Skeletal muscle tissue (tissue), 4 donors: ENCODE data around the gene MRPS35. TPM values are rescaled to one million over a fixed set of nuclear protein-coding genes. Genes with fewer than 3 reads are reported as not detected.

Experiments
- H3K27ac ChIP-seq: one replicate; pipeline ENCODE4 v1.7.0; 2013; ENCODE audit warnings: mild to moderate bottlenecking, low read depth, low read length, inconsistent platforms
- H3K27me3 ChIP-seq, 3 donors: one replicate each; pipeline ENCODE4 v1.7.0; 2013; ENCODE audit warnings: low read length in 3 of 3; ENCODE audit not compliant: control insufficient read depth in 3 of 3, insufficient read depth in 3 of 3
- H3K36me3 ChIP-seq, 3 donors: one replicate each; pipeline ENCODE4 v1.7.0; 2013; ENCODE audit warnings: low read length in 3 of 3; ENCODE audit not compliant: control insufficient read depth in 3 of 3, insufficient read depth in 3 of 3
- H3K4me1 ChIP-seq, 3 donors: one replicate each; pipeline ENCODE4 v1.7.0; 2013; ENCODE audit warnings: low read length in 3 of 3, mild to moderate bottlenecking in 3 of 3; ENCODE audit not compliant: control insufficient read depth in 3 of 3, insufficient read depth in 3 of 3
- H3K4me3 ChIP-seq, 3 donors: one replicate each; pipeline ENCODE4 v1.7.0; 2013; ENCODE audit warnings: low read length in 3 of 3
- H3K9ac ChIP-seq, 3 donors: one replicate each; pipeline ENCODE4 v1.7.0; 2013; ENCODE audit warnings: low read length in 3 of 3, mild to moderate bottlenecking in 3 of 3, moderate library complexity in 2 of 3, low read depth in 1 of 3
- H3K9me3 ChIP-seq, 3 donors: one replicate each; pipeline ENCODE4 v1.7.0; 2013; ENCODE audit warnings: low read length in 3 of 3; ENCODE audit not compliant: control insufficient read depth in 3 of 3
- total RNA-seq: library from RNA; depleted of rRNA; stranded (reverse); fragments of >200 nt; gene quantifications from one replicate; pipeline ENCODE4 v1.2.3, GENCODE V29; 2014
- donor health status: Osteomylitis.

The MRPS35 gene
- total RNA-seq, 1 donor from 2014 or later, result 64.2 TPM

DNA sequence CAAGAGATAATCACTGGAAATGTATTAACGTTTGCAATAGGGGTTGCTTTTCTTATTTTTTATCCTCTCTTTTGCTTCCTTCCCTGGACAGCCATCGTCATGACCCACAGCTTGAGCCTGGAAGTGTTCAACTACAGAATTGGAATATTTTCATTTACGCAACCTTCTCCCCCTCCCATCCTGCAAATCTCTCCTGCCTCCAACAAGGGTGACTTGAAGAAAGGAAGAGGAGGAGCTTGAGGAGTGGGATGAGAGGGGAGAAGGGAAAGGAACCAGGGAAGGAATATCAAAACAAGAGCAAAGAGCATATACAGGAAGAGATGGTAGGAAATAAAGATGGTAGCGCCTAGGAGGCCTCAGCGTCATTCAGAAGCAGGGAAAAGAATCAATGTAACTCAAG lies 71.0 kb downstream of the MRPS35 start:
- peaks cover 12 to 19% (median 19%) of the 10 kb centered on the region in 3 donors for H3K4me1 ChIP-seq
- no peaks in the 10 kb centered on the region for H3K27me3 ChIP-seq
- no peak overlapping the region for H3K27ac ChIP-seq
- no peaks in the 10 kb centered on the region for H3K9me3 ChIP-seq
- H3K36me3 ChIP-seq, result peaks cover 0 to 3% (median 0%) of the 10 kb centered on the region in 3 donors
- H3K9ac ChIP-seq, result peak overlapping the region in 1 of 3 donors; percentile 24
- H3K4me3 ChIP-seq, result peak overlapping the region in 1 of 3 donors; percentile 38

GRCh38 chr12:27782481-27782880 lies 71.8 kb downstream of the MRPS35 start:
- H3K9me3 ChIP-seq, result no peaks in the 10 kb centered on the region
- peaks cover 0 to 3% (median 0%) of the 10 kb centered on the region in 3 donors for H3K36me3 ChIP-seq
- H3K27me3 ChIP-seq, result no peaks in the 10 kb centered on the region
- H3K27ac ChIP-seq, result no peak overlapping the region
- peaks cover 12 to 19% (median 19%) of the 10 kb centered on the region in 3 donors for H3K4me1 ChIP-seq
- H3K9ac ChIP-seq, result no peak overlapping the region
- no peak overlapping the region for H3K4me3 ChIP-seq

DNA sequence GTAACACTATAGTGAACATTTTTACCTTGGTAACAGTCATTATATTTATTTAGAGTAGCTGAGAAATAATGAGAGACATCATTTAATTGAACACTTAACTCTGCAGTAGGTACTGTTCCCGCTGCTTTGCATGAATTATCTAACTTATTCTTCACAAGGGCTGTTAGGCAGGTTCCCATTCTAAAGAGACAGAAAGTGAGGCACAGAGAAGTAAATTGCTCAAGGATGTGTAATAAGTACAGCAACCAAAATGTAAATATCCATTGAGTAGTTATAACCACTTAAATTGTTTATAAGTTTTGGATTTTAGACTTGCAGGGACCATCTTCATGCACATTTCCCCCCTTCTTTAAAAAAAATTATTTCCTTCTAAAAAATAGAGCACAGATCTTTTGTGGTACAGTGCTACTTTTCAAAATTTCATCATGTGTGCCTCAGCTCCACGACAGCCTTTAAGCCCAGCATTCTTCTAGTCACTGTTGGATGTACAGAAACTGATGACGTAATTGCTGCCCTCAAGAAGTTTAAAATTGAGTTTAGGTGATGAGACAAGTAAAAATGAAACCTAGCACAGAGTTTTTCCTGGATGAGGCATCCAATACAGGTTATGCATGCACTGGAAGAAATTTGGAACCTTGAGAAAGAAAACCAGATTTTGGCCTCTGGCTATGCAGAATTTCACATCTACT lies 75.4 kb downstream of the MRPS35 start:
- H3K36me3 ChIP-seq, result peaks cover 0 to 3% (median 0%) of the 10 kb centered on the region in 3 donors
- H3K4me1 ChIP-seq, result peaks cover 2 to 8% (median 8%) of the 10 kb centered on the region in 3 donors
- no peaks in the 10 kb centered on the region for H3K9me3 ChIP-seq
- no peak overlapping the region for H3K9ac ChIP-seq
- no peak overlapping the region for H3K4me3 ChIP-seq
- H3K27me3 ChIP-seq, result no peaks in the 10 kb centered on the region
- no peak overlapping the region for H3K27ac ChIP-seq

- peaks cover 5 to 9% (median 7%) of the 10 kb centered on the region in 3 donors for H3K36me3 ChIP-seq
- no peak overlapping the region for H3K27ac ChIP-seq
- no peak overlapping the region for H3K9ac ChIP-seq
- no peaks in the 10 kb centered on the region for H3K27me3 ChIP-seq
- H3K4me3 ChIP-seq, result no peak overlapping the region
- no peaks in the 10 kb centered on the region for H3K9me3 ChIP-seq
- H3K4me1 ChIP-seq, result no peaks in the 10 kb centered on the region
Observed at GRCh38 chr12:27787559-27787958, 76.9 kb downstream of the MRPS35 start.

DNA sequence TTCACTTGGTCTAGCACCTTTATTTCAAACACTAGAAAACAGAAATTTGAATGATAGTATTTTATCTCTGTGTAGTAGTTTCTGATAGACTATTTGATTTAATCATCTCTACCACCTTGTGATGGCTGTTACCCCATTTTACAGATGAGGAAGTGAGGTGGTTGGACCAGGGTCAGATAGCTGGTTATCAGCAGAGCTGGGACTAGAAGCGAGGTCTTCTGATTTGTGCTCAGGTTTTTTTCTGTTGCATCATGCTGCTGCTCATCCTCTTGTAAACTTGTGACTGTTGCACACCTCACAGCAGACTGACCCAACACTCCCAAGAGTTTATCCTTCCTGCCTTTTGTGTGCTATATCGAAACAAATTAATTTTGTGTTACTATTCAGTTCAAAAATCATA lies 79.5 kb downstream of the MRPS35 start:
- peaks cover 7 to 27% (median 8%) of the 10 kb centered on the region in 3 donors for H3K36me3 ChIP-seq
- no peaks in the 10 kb centered on the region for H3K27me3 ChIP-seq
- no peak overlapping the region for H3K9ac ChIP-seq
- H3K9me3 ChIP-seq, result no peaks in the 10 kb centered on the region
- no peaks in the 10 kb centered on the region for H3K4me1 ChIP-seq
- no peak overlapping the region for H3K27ac ChIP-seq
- H3K4me3 ChIP-seq, result no peak overlapping the region

- Histone ChIP-seq H3K9ac (no peak overlapping the region), H3K4me3 (no peak overlapping the region), H3K27me3 (no peaks in the 10 kb centered on the region), H3K4me1 (no peaks in the 10 kb centered on the region), H3K36me3 (peaks cover 18 to 55% (median 19%) of the 10 kb centered on the region in 3 donors), H3K9me3 (no peaks in the 10 kb centered on the region), H3K27ac (no peak overlapping the region)
Observed at GRCh38 chr12:27794818-27795584, 84.4 kb downstream of the MRPS35 start.

- no peak overlapping the region for H3K9ac ChIP-seq
- H3K27ac ChIP-seq, result no peak overlapping the region
- H3K4me3 ChIP-seq, result no peak overlapping the region
- H3K27me3 ChIP-seq, result no peaks in the 10 kb centered on the region
- H3K36me3 ChIP-seq, result peaks cover 18 to 54% (median 19%) of the 10 kb centered on the region in 3 donors
- no peaks in the 10 kb centered on the region for H3K4me1 ChIP-seq
- H3K9me3 ChIP-seq, result no peaks in the 10 kb centered on the region
Observed at GRCh38 chr12:27796128-27796527, 85.5 kb downstream of the MRPS35 start.

- Histone ChIP-seq H3K9ac (no peak overlapping the region), H3K9me3 (no peaks in the 10 kb centered on the region), H3K4me3 (no peak overlapping the region), H3K36me3 (peaks cover 11 to 49% (median 14%) of the 10 kb centered on the region in 3 donors), H3K27me3 (no peaks in the 10 kb centered on the region), H3K4me1 (no peaks in the 10 kb centered on the region), H3K27ac (no peak overlapping the region)
Observed at GRCh38 chr12:27797301-27798025, 86.8 kb downstream of the MRPS35 start.

DNA sequence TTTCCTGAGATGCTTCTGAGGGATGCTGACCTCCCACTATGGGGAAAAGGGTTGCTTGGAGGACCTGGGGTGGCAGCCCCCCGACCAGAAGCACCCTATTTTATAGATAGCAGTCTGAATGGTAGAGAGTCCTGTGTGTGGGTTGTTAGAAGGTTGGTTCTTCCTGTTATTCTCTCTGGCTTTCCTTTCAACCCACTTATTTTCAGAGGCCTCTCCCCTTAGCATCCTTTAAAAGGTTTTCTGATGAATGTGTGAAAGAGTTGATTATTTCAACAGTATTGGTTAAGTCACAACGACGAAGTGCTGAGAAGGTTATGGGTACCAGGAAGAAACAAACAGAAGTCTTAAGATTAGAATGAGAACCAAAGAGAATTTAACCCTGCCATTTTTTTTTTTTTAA lies 90.2 kb downstream of the MRPS35 start:
- Histone ChIP-seq H3K9me3 (no peaks in the 10 kb centered on the region), H3K9ac (no peak overlapping the region), H3K4me3 (no peak overlapping the region), H3K27ac (no peak overlapping the region), H3K4me1 (no peaks in the 10 kb centered on the region), H3K36me3 (peaks cover 10 to 29% (median 11%) of the 10 kb centered on the region in 3 donors), H3K27me3 (no peaks in the 10 kb centered on the region)
